K562 (cell line): Measurements from ENCODE around the gene KIAA1958. TPM values are rescaled to one million over a fixed set of nuclear protein-coding genes. Genes with fewer than 3 reads are reported as not detected.

ENCODE experiments used
- ATAC-seq: fragments of 200-7000 bp; cut with Tn5 transposase; 3 replicates; pipeline ENCODE4 v1.9.1; 2020; ENCODE audit warnings: moderate library complexity
- BruUV-seq: library from RNA; stranded (reverse); fragments of 400-500 nt; replicated peaks from 2 replicates; lab custom pipeline; 2021; lab: Mats Ljungman, UMichigan
- CTCF ChIA-PET: fragments of 300-600 bp; formaldehyde crosslinking; extraction: SDS; loops from one replicate; lab custom pipeline; 2021; ENCODE audit warnings: low intra/inter-chr PET ratio; lab: Yijun Ruan, JAX
- POLR2A ChIA-PET: fragments of 300-600, 350-650 bp; sonication (Branson Sonifier 250); formaldehyde crosslinking; extraction: SDS; loops from one replicate; lab custom pipeline; 2021; ENCODE audit warnings: antibody characterized with exemption, inconsistent platforms; lab: Yijun Ruan, JAX
- DNase-seq, 4 experiments: peaks; one replicate each; pipeline versions ENCODE4 v3.0.0 to v3.0.0-alpha.2; 2011 to 2018; ENCODE audit warnings: low spot score in 3 of 4, mixed read lengths in 3 of 4; ENCODE audit errors: extremely low read depth in 1 of 4
- FAIRE-seq: peaks from 2 replicates; lab custom pipeline; 2011; peaks lifted over from hg19 to GRCh38; lab: Jason Lieb, UNC
- H2AFZ ChIP-seq: 2 replicates; pipeline ENCODE4 v1.6.0; 2011; ENCODE audit warnings: low read depth, low read length, control low read depth, inconsistent platforms
- H3K27ac ChIP-seq: fragments of 200-600 bp; 3 replicates; pipeline ENCODE4 v1.8.0; 2011; ENCODE audit warnings: low read depth, mild to moderate bottlenecking, control low read depth, inconsistent platforms, low read length, moderate library complexity, mixed read lengths; ENCODE audit errors: extremely low read depth
- H3K27me3 ChIP-seq, 2 experiments: fragments of 300-600 bp in 1 of 2; 2 replicates in 1 of 2; 3 replicates in 1 of 2; pipeline versions ENCODE4 v1.6.0 to v1.8.0; 2011; ENCODE audit warnings: inconsistent platforms in 2 of 2, low read length in 2 of 2, mild to moderate bottlenecking in 1 of 2, mixed read lengths in 1 of 2, moderate library complexity in 1 of 2; ENCODE audit not compliant: control insufficient read depth in 2 of 2, insufficient read depth in 2 of 2
- H3K36me3 ChIP-seq: fragments of 300-600 bp; 3 replicates; pipeline ENCODE4 v1.8.0; 2011; ENCODE audit warnings: mild to moderate bottlenecking, low read length, inconsistent platforms; ENCODE audit not compliant: control insufficient read depth, insufficient read depth
- H3K4me1 ChIP-seq, 2 experiments: fragments of 200-600 bp in 1 of 2; replicated peaks in 1 of 2; 2 replicates in 1 of 2; 3 replicates in 1 of 2; pipeline versions ENCODE4 v1.5.1 to v1.8.0; 2011; ENCODE audit warnings: inconsistent platforms in 2 of 2, low read length in 2 of 2, mild to moderate bottlenecking in 1 of 2, mixed read lengths in 1 of 2, moderate library complexity in 1 of 2; ENCODE audit not compliant: control insufficient read depth in 2 of 2, insufficient read depth in 2 of 2
- H3K4me2 ChIP-seq: 2 replicates; pipeline ENCODE4 v1.6.1; 2011; ENCODE audit warnings: low read length, control low read depth, inconsistent platforms, mixed read lengths; ENCODE audit not compliant: insufficient read depth
- H3K4me3 ChIP-seq: fragments of 200-600 bp; sonication (generic), shearing (Covaris generic); 2 replicates; pipeline ENCODE4 v1.5.1; 2016; ENCODE audit warnings: control low read depth, inconsistent platforms
- H3K79me2 ChIP-seq: fragments of 200-600 bp; 3 replicates; pipeline ENCODE4 v1.8.0; 2011; ENCODE audit warnings: low read length, inconsistent platforms; ENCODE audit not compliant: control insufficient read depth, insufficient read depth
- H3K9ac ChIP-seq, 2 experiments: 2 replicates each; pipeline versions ENCODE4 v1.6.0 to v1.6.1; 2011; ENCODE audit warnings: low read depth in 2 of 2, low read length in 2 of 2, control low read depth in 1 of 2, inconsistent platforms in 1 of 2, mild to moderate bottlenecking in 1 of 2, mixed read lengths in 1 of 2; ENCODE audit not compliant: insufficient read depth in 1 of 2
- H3K9me1 ChIP-seq: one replicate; pipeline ENCODE4 v1.6.0; 2011; ENCODE audit warnings: inconsistent platforms, mild to moderate bottlenecking, low read length, moderate library complexity; ENCODE audit not compliant: control insufficient read depth, insufficient read depth
- H3K9me3 ChIP-seq: replicated peaks from 2 replicates; pipeline ENCODE4 v1.5.1; 2011; ENCODE audit warnings: low read depth, low read length, inconsistent platforms; ENCODE audit not compliant: control insufficient read depth, insufficient read depth
- H4K20me1 ChIP-seq: replicated peaks from 2 replicates; pipeline ENCODE4 v1.6.1; 2011; ENCODE audit warnings: low read length, inconsistent platforms, mixed read lengths; ENCODE audit not compliant: control insufficient read depth, insufficient read depth
- BACH1 ChIP-seq: fragments of 200-800 bp; sonication (Bioruptor generic); IDR thresholded peaks from 2 replicates; pipeline ENCODE4 v1.6.1; 2016; ENCODE audit warnings: missing genetic modification characterization, missing compliant biosample characterization
- CBFB ChIP-seq: sonication (generic); formaldehyde crosslinking; IDR thresholded peaks from 2 replicates; pipeline ENCODE4 v1.4.0; 2020; ENCODE audit warnings: mild to moderate bottlenecking, missing genetic modification reagents
- FOS ChIP-seq: IDR thresholded peaks from 3 replicates; pipeline ENCODE4 v1.6.1; 2011; ENCODE audit not compliant: insufficient read length; ENCODE audit errors: extremely low read depth
- FOXK1 ChIP-seq: sonication (generic); formaldehyde crosslinking; IDR thresholded peaks from 2 replicates; pipeline ENCODE4 v1.8.0; 2022; ENCODE audit warnings: missing genetic modification reagents, mild to moderate bottlenecking, borderline replicate concordance
- GATAD2A ChIP-seq: fragments of 450-650 bp; IDR thresholded peaks from 2 replicates; pipeline ENCODE4 v1.6.1; 2017
- POLR2AphosphoS5 ChIP-seq: IDR thresholded peaks from 2 replicates; pipeline ENCODE4 v1.6.1; 2011; ENCODE audit warnings: mild to moderate bottlenecking, low read depth, low read length, moderate library complexity; ENCODE audit not compliant: control insufficient read depth, insufficient read depth
- STAT5B ChIP-seq: fragments of 250-450 bp; sonication (Bioruptor Pico); IDR thresholded peaks from 2 replicates; pipeline ENCODE4 v1.8.0; 2021; ENCODE audit warnings: mild to moderate bottlenecking, inconsistent platforms
- TSC22D4 ChIP-seq: fragments of 450-650 bp; IDR thresholded peaks from 2 replicates; pipeline ENCODE4 v1.6.1; 2016; ENCODE audit warnings: missing genetic modification characterization, missing biosample characterization, control low read depth
- ZNF668 ChIP-seq: fragments of 250-450 bp; sonication (Bioruptor Pico); IDR thresholded peaks from 2 replicates; pipeline ENCODE4 v1.8.0; 2022; ENCODE audit warnings: mild to moderate bottlenecking, inconsistent platforms
- ZSCAN29 ChIP-seq: fragments of 450-650 bp; IDR thresholded peaks from 2 replicates; pipeline ENCODE4 v1.6.1; 2017
- WGBS: fragments of 100-300 bp; shearing (Covaris generic); methylation state at CpG from one replicate; pipeline ENCODE4 v1.1.6; 2016; ENCODE audit warnings: low coverage, mixed read lengths; ENCODE audit not compliant: insufficient coverage; ENCODE audit errors: missing lambda C conversion rate; 5-methylcytosine and 5-hydroxymethylcytosine counted together
- in situ Hi-C: fragments of 300-500 bp; cut with MboI; formaldehyde crosslinking; loops from 4 replicates; pipeline ENCODE4 v1.15.0; 2018; ENCODE audit warnings: inconsistent platforms, mixed read lengths
- intact Hi-C: fragments of 100-400 bp; cut with micrococcal nuclease; formaldehyde crosslinking; loops from 2 replicates; pipeline ENCODE4 v1.14.2; 2022
- polyA plus RNA-seq, 8 experiments: library from polyadenylated mRNA; depleted of rRNA in 4 of 8; stranded (reverse) in 5 of 8; unstranded in 3 of 8; fragments of >200 nt; fragmentation: Nextera tagmentation in 2 of 8; fragmentation: Illumina TruSeq in 1 of 8; extraction: Ambion mirVana in 2 of 8; extraction: Trizol in 1 of 8; gene quantifications; 2 replicates each; pipeline versions ENCODE4 v1.2.1 to v1.2.3, GENCODE V29; 2011 to 2014; ENCODE audit warnings: inconsistent platforms in 1 of 8, missing spikeins in 1 of 8
- total RNA-seq, 7 experiments: library from RNA; depleted of rRNA in 6 of 7; stranded (reverse); fragments of >200 nt in 6 of 7; fragmentation: Illumina TruSeq in 2 of 7; extraction: Trizol in 2 of 7; gene quantifications; 2 replicates each; pipeline versions ENCODE4 v1.2.1 to v1.2.3, GENCODE V29; 2011 to 2021; ENCODE audit warnings: low replicate concordance in 1 of 7
- TF ChIP-seq, protein P1 (sequence below): sonication (generic); formaldehyde crosslinking; IDR thresholded peaks from 2 replicates; pipeline ENCODE4 v1.8.0; 2022; ENCODE audit warnings: mild to moderate bottlenecking, low read depth, missing genetic modification reagents
- TF ChIP-seq, protein P2 (sequence below): sonication (generic); formaldehyde crosslinking; IDR thresholded peaks from 2 replicates; pipeline ENCODE4 v1.8.0; 2022; ENCODE audit warnings: missing genetic modification reagents, mild to moderate bottlenecking, moderate library complexity, borderline replicate concordance

The KIAA1958 gene
- total and polyA plus RNA-seq, 9 of the 15 experiments (the other 6 are each of a cell fraction or from before 2014, with no cell fraction given) = 1.1 to 16.0 (median 10.1) TPM

GRCh38 chr9:112670991-112671625 is 184.5 kb downstream of the KIAA1958 start:
- Histone ChIP-seq H3K79me2 (no peaks in the 10 kb centered on the region), H3K9me1 (no peaks in the 10 kb centered on the region), H3K4me1 (no peaks in the 10 kb centered on the region; a peak in 1 of 5 replicates), H3K9ac (no peak overlapping the region), H4K20me1 (no peaks in the 10 kb centered on the region), H2AFZ (no peak overlapping the region), H3K4me2 (no peak overlapping the region), H3K27me3 (0 out of 5 replicates have a peak, but pooled peaks cover 0 to 2% of the 10 kb centered on the region in 2 experiments), H3K4me3 (no peak overlapping the region), H3K27ac (no peak overlapping the region), H3K36me3 (no peaks in the 10 kb centered on the region), H3K9me3 (no peaks in the 10 kb centered on the region)
- FAIRE-seq = no peak
- 50% methylated on average over 6 of the region's 7 CpGs for WGBS
- intact Hi-C loops (loop anchor here (10.0 kb wide), 1 partner anchor 234 kb away; no protein-coding TSS in a partner anchor), in situ Hi-C loops (no loop called here)
- no peak for DNase-seq
- TF ChIP-seq BACH1 (tag) (no peak), ZSCAN29 (no peak), CBFB (no peak), POLR2AphosphoS5 (no peak), STAT5B (CRISPR knock-in tag) (no peak), FOS (no peak), TSC22D4 (tag) (no peak), FOXK1 (no peak), ZNF668 (CRISPR knock-in tag) (no peak), GATAD2A (no peak)
- TF ChIP-seq, protein P1, sequence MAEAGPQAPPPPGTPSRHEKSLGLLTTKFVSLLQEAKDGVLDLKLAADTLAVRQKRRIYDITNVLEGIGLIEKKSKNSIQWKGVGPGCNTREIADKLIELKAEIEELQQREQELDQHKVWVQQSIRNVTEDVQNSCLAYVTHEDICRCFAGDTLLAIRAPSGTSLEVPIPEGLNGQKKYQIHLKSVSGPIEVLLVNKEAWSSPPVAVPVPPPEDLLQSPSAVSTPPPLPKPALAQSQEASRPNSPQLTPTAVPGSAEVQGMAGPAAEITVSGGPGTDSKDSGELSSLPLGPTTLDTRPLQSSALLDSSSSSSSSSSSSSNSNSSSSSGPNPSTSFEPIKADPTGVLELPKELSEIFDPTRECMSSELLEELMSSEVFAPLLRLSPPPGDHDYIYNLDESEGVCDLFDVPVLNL (CRISPR knock-in tag) = no peak
- TF ChIP-seq, protein P2, sequence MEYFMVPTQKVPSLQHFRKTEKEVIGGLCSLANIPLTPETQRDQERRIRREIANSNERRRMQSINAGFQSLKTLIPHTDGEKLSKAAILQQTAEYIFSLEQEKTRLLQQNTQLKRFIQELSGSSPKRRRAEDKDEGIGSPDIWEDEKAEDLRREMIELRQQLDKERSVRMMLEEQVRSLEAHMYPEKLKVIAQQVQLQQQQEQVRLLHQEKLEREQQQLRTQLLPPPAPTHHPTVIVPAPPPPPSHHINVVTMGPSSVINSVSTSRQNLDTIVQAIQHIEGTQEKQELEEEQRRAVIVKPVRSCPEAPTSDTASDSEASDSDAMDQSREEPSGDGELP (CRISPR knock-in tag) = no peak
- ChIA-PET POLR2A (interaction anchor here (1.0 kb wide), 1 partner anchor 8 kb away, joined by 4 read pairs; no protein-coding TSS in a partner anchor), CTCF (no interaction called here)
- ATAC-seq = no peak
- BruUV-seq = no TSS peak
